ENCODE measurements around the gene GCGR.

GCGR gene

GRCh38 chr17:81803728-81804558 lies at the start of gene GCGR:
TSS of gene GCGR (plus strand) at chr17:81804150. CDS start at chr17:81809019, 4,869 bp downstream.
- TF ChIP-seq POLR2A (IDR thresholded peaks at IDR 0.05; ENCODE audit: extremely low read depth, insufficient read length) = no peak
- no peak for DNase-seq (ENCODE audit: low read depth)
- H3K4me3 ChIP-seq (ENCODE audit: low read depth, low read length) = no peak within 1 kb of the TSS

- no peak for DNase-seq (ENCODE audit: low read depth)
- TF ChIP-seq MYC (IDR thresholded peaks at IDR 0.05; ENCODE audit: low read depth, low read length) = no peak
- no peak for TF ChIP-seq CTCF (IDR thresholded peaks at IDR 0.05; ENCODE audit: low read depth, low read length)
- no peak for TF ChIP-seq MAX (IDR thresholded peaks at IDR 0.05; ENCODE audit: low read depth, low read length)
- H3K4me3 ChIP-seq (ENCODE audit: low read depth, low read length) = no peak overlapping the region
Measured at GRCh38 chr17:81792675-81793615, 11.0 kb upstream of the GCGR start.

GRCh38 chr17:81794074-81794476 lies 9.9 kb upstream of the GCGR start:
- no peak for TF ChIP-seq MAX (IDR thresholded peaks at IDR 0.05; ENCODE audit: low read depth, low read length)
- TF ChIP-seq POLR2A (IDR thresholded peaks at IDR 0.05; ENCODE audit: extremely low read depth, insufficient read length) = no peak
- TF ChIP-seq MYC (IDR thresholded peaks at IDR 0.05; ENCODE audit: low read depth, low read length) = no peak
- no peak for TF ChIP-seq CTCF (IDR thresholded peaks at IDR 0.05; ENCODE audit: low read depth, low read length)

GRCh38 chr17:81794509-81794908 lies 9.4 kb upstream of the GCGR start:
- H3K4me3 ChIP-seq (ENCODE audit: low read depth, low read length) = no peak overlapping the region
- DNase-seq (ENCODE audit: low read depth) = peak; percentile 67
- TF ChIP-seq MYC (IDR thresholded peaks at IDR 0.05; ENCODE audit: low read depth, low read length) = no peak
- no peak for TF ChIP-seq MAX (IDR thresholded peaks at IDR 0.05; ENCODE audit: low read depth, low read length)
- TF ChIP-seq CTCF (IDR thresholded peaks at IDR 0.05; ENCODE audit: low read depth, low read length) = no peak
- TF ChIP-seq POLR2A (IDR thresholded peaks at IDR 0.05; ENCODE audit: extremely low read depth, insufficient read length) = no peak

More at GRCh38 chr17:81794074-81794476, 9.9 kb upstream of the GCGR start:
- DNase-seq (ENCODE audit: low read depth) = no peak
- no peak overlapping the region for H3K4me3 ChIP-seq (ENCODE audit: low read depth, low read length)

- TF ChIP-seq POLR2A (IDR thresholded peaks at IDR 0.05; ENCODE audit: extremely low read depth, insufficient read length) (no peak), CTCF (IDR thresholded peaks at IDR 0.05; ENCODE audit: low read depth, low read length) (no peak), MAX (IDR thresholded peaks at IDR 0.05; ENCODE audit: low read depth, low read length) (no peak), MYC (IDR thresholded peaks at IDR 0.05; ENCODE audit: low read depth, low read length) (no peak)
- no peak for DNase-seq (ENCODE audit: low read depth)
- no peak overlapping the region for H3K4me3 ChIP-seq (ENCODE audit: low read depth, low read length)
Measured at GRCh38 chr17:81801327-81801726, 2.6 kb upstream of the GCGR start.

Measured in NB4 (cell line).